Loucy (cell line): ENCODE data around the gene TMEM255A.

Experiments used
- H2AFZ ChIP-seq: fragments of 200-600 bp; sonication (generic); 2 replicates; pipeline ENCODE4 v1.6.0; 2016; ENCODE audit warnings: antibody characterized with exemption, mild to moderate bottlenecking, low read length, moderate library complexity
- H3F3A ChIP-seq: fragments of 200-600 bp; 2 replicates; pipeline ENCODE4 v1.6.0; 2016; ENCODE audit warnings: antibody characterized with exemption, low read depth, mild to moderate bottlenecking
- H3K27me3 ChIP-seq: fragments of 200-600 bp; sonication (generic); 2 replicates; pipeline ENCODE4 v1.6.1; 2014; ENCODE audit warnings: low read length, mild to moderate bottlenecking; ENCODE audit not compliant: insufficient read depth, poor library complexity, severe bottlenecking
- H3K36me3 ChIP-seq: fragments of 200-600 bp; sonication (generic); 2 replicates; pipeline ENCODE4 v1.6.1; 2016; ENCODE audit warnings: low read length; ENCODE audit not compliant: insufficient read depth
- H3K4me1 ChIP-seq: fragments of 200-600 bp; sonication (generic); 2 replicates; pipeline ENCODE4 v1.5.1; 2014; ENCODE audit warnings: low read length, mild to moderate bottlenecking; ENCODE audit not compliant: insufficient read depth, poor library complexity, severe bottlenecking
- H3K4me2 ChIP-seq: fragments of 200-600 bp; sonication (generic); 2 replicates; pipeline ENCODE4 v1.6.0; 2014; ENCODE audit warnings: antibody characterized with exemption, low read length, low read depth, mild to moderate bottlenecking; ENCODE audit not compliant: poor library complexity, severe bottlenecking
- H3K4me3 ChIP-seq: fragments of 200-600 bp; sonication (generic); 2 replicates; pipeline ENCODE4 v1.5.1; 2014; ENCODE audit warnings: low read length, mild to moderate bottlenecking, mixed read lengths; ENCODE audit not compliant: poor library complexity, severe bottlenecking
- H3K79me2 ChIP-seq: fragments of 200-600 bp; sonication (generic); 2 replicates; pipeline ENCODE4 v1.6.1; 2014; ENCODE audit warnings: low read length; ENCODE audit not compliant: insufficient read depth
- H3K9ac ChIP-seq: fragments of 200-600 bp; sonication (generic); 2 replicates; pipeline ENCODE4 v1.6.0; 2014; ENCODE audit warnings: mild to moderate bottlenecking, low read depth, low read length, moderate library complexity; ENCODE audit not compliant: poor library complexity, severe bottlenecking
- H3K9me2 ChIP-seq: fragments of 200-600 bp; sonication (generic); replicated peaks from 2 replicates; pipeline ENCODE4 v1.6.1; 2016; ENCODE audit warnings: low read depth, low read length, mixed read lengths
- H3K9me3 ChIP-seq: fragments of 200-600 bp; sonication (generic); 2 replicates; pipeline ENCODE4 v1.6.1; 2014; ENCODE audit warnings: mild to moderate bottlenecking, antibody characterized with exemption, low read length, low read depth; ENCODE audit not compliant: insufficient read depth
- H4K20me1 ChIP-seq: fragments of 200-600 bp; sonication (generic); 2 replicates; pipeline ENCODE4 v1.6.0; 2014; ENCODE audit warnings: antibody characterized with exemption, low read length, mild to moderate bottlenecking; ENCODE audit not compliant: insufficient read depth, poor library complexity, severe bottlenecking
- EZH2phosphoT487 ChIP-seq: fragments of 200-600 bp; IDR thresholded peaks from 2 replicates; pipeline ENCODE4 v1.6.1; 2018; ENCODE audit warnings: antibody characterized with exemption, mild to moderate bottlenecking, moderate library complexity, borderline replicate concordance
- TF ChIP-seq, protein P1 (sequence below): fragments of 200-600 bp; sonication (generic); conservative IDR thresholded peaks from 2 replicates; pipeline ENCODE4 v1.5.1; 2014; ENCODE audit warnings: mild to moderate bottlenecking, antibody characterized with exemption, low read length

TMEM255A gene

DNA sequence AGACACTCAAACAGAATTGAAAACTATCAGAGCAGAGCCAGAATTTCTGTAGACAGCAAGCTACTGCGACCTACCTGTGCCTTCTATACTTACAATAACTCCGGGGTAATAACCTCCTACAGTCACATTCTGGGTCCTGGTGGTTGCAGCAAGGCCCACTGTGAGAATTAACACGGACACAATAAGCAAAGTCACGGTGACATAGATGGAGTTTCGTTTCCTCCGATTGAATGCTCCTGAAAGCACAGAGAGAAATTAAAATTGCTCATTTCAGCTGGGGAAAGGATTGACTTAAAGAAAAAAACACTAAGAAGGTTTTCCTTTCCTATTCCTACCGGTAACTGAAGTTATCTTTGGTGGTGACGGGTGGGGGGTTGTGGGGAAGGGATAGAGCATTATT, 7.0 kb downstream of the TMEM255A start:
- Histone ChIP-seq H2AFZ (no peak overlapping the region), H3K4me2 (no peak overlapping the region), H4K20me1 (no peaks in the 10 kb centered on the region), H3K4me3 (no peak overlapping the region), H3K9me2 (no peaks in the 10 kb centered on the region), H3K36me3 (no peaks in the 10 kb centered on the region), H3K9me3 (no peaks in the 10 kb centered on the region), H3K27me3 (no peaks in the 10 kb centered on the region), H3F3A (0 out of 2 replicates have a peak, but pooled peaks cover 3% of the 10 kb centered on the region), H3K4me1 (peaks cover 38% of the 10 kb centered on the region), H3K9ac (no peak overlapping the region), H3K79me2 (no peaks in the 10 kb centered on the region)
- TF ChIP-seq EZH2phosphoT487 = no peak
- TF ChIP-seq, protein P1, sequence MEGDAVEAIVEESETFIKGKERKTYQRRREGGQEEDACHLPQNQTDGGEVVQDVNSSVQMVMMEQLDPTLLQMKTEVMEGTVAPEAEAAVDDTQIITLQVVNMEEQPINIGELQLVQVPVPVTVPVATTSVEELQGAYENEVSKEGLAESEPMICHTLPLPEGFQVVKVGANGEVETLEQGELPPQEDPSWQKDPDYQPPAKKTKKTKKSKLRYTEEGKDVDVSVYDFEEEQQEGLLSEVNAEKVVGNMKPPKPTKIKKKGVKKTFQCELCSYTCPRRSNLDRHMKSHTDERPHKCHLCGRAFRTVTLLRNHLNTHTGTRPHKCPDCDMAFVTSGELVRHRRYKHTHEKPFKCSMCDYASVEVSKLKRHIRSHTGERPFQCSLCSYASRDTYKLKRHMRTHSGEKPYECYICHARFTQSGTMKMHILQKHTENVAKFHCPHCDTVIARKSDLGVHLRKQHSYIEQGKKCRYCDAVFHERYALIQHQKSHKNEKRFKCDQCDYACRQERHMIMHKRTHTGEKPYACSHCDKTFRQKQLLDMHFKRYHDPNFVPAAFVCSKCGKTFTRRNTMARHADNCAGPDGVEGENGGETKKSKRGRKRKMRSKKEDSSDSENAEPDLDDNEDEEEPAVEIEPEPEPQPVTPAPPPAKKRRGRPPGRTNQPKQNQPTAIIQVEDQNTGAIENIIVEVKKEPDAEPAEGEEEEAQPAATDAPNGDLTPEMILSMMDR = no peak

GRCh38 chrX:120302434-120302833, 8.8 kb downstream of the TMEM255A start:
- TF ChIP-seq, protein P1 = no peak
- no peak for TF ChIP-seq EZH2phosphoT487

DNA sequence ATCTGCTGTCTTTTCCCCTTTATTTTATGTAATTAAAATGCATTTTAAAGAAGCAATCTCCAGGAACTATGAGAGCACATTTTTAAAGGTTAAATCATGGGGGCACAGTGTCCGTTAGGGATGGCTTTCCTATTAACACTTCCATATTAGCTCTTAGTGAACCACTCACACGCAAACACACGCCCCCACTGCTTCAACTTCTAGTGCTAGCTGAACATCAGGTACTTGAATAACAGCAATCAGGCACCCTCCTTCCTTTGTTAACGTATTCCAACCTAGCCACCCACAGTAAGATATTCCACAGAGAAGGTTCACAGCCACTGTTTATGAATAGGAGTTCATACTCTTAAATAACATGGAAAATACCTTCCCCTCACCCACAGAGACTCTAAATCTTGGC, 9.3 kb downstream of the TMEM255A start:
- peak overlapping the region; percentile 36 for H3K9ac ChIP-seq
- no peaks in the 10 kb centered on the region for H3K79me2 ChIP-seq
- no peaks in the 10 kb centered on the region for H3K9me2 ChIP-seq
- no peaks in the 10 kb centered on the region for H3K27me3 ChIP-seq
- no peak for TF ChIP-seq EZH2phosphoT487
- TF ChIP-seq, protein P1 = no peak
- H3F3A ChIP-seq = 0 out of 2 replicates have a peak, but pooled peaks cover 3% of the 10 kb centered on the region
- peak overlapping the region; percentile 81 for H3K4me2 ChIP-seq
- H2AFZ ChIP-seq = peak overlapping the region; percentile 55
- no peaks in the 10 kb centered on the region for H3K9me3 ChIP-seq
- H3K4me1 ChIP-seq = peaks cover 35% of the 10 kb centered on the region
- H3K4me3 ChIP-seq = peak overlapping the region; percentile 59
- no peaks in the 10 kb centered on the region for H3K36me3 ChIP-seq
- no peaks in the 10 kb centered on the region for H4K20me1 ChIP-seq

More at GRCh38 chrX:120302434-120302833, 8.8 kb downstream of the TMEM255A start:
- Histone ChIP-seq H3K9me2 (no peaks in the 10 kb centered on the region), H3K27me3 (no peaks in the 10 kb centered on the region), H2AFZ (peak overlapping the region; percentile 89), H3K9me3 (no peaks in the 10 kb centered on the region), H3K4me2 (peak overlapping the region; percentile 81), H3F3A (0 out of 2 replicates have a peak, but pooled peaks cover 3% of the 10 kb centered on the region), H3K4me3 (peak overlapping the region; percentile 59), H3K4me1 (peaks cover 38% of the 10 kb centered on the region), H3K36me3 (no peaks in the 10 kb centered on the region), H3K79me2 (no peaks in the 10 kb centered on the region), H3K9ac (peak overlapping the region; percentile 55), H4K20me1 (no peaks in the 10 kb centered on the region)
